ENCODE data around the gene SLAMF7.

DNA sequence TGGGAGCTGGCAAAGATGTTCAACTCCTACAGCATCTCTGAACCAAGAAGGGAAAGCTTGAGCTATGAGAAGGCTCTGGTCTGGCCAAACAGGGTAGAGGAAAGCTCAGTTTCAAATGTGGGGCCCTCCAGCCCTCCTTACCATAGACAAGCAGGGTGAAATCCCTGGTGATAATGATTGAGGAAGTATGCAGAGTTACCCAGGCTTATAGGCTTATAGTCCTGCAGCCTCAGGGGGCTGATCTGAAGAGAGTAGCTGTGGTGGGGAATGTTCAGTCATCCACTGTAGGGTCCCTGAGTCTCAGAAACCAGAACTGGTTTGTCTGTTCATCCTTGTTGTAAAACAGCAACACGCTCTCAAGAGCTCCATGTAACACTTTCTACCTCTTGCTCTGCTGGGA is 37.1 kb downstream of the SLAMF7 start:
- TF ChIP-seq REST (IDR thresholded peaks at IDR 0.05) (no peak), HOXA7 (CRISPR knock-in tag; IDR thresholded peaks at IDR 0.05) (no peak), ELK1 (IDR thresholded peaks at IDR 0.05; ENCODE audit: low read depth, low read length) (no peak), CTCF (IDR thresholded peaks at IDR 0.05) (no peak), FOSB (CRISPR knock-in tag; IDR thresholded peaks at IDR 0.05) (no peak), POLR2A (IDR thresholded peaks at IDR 0.05; ENCODE audit: low read length) (no peak), MYC (IDR thresholded peaks at IDR 0.05; ENCODE audit: borderline replicate concordance, low read length) (no peak), EP300 (IDR thresholded peaks at IDR 0.05) (no peak), SMC3 (IDR thresholded peaks at IDR 0.05) (no peak), CBX8 (IDR thresholded peaks at IDR 0.05) (no peak), PBX3 (IDR thresholded peaks at IDR 0.05) (no peak), ZNF302 (CRISPR knock-in tag; IDR thresholded peaks at IDR 0.05) (no peak)

All from A549 (cell line).